HEK293 (cell line): ENCODE data around the gene STC2.

ENCODE experiments used
- CTCF ChIA-PET: fragments of 350-600 bp; formaldehyde crosslinking; extraction: SDS; loops from one replicate; lab custom pipeline; 2021; ENCODE audit warnings: antibody characterized with exemption; lab: Yijun Ruan, JAX
- POLR2A ChIA-PET: fragments of 300-600 bp; formaldehyde crosslinking; extraction: SDS; loops from one replicate; lab custom pipeline; 2020; ENCODE audit warnings: antibody characterized with exemption, inconsistent platforms; lab: Yijun Ruan, JAX
- H3K27ac ChIP-seq: fragments of 200-500 bp; sonication (Bioruptor generic); 2 replicates; pipeline ENCODE4 v1.5.1; 2014; ENCODE audit warnings: low read depth, low read length, control low read depth, inconsistent platforms; ENCODE audit errors: extremely low read depth
- H3K36me3 ChIP-seq, 2 experiments: fragments of 200-500 bp in 1 of 2; sonication (Bioruptor generic) in 1 of 2; 1 replicate in 1 of 2; 2 replicates in 1 of 2; pipeline ENCODE4 v1.5.1; 2014 to 2017; ENCODE audit warnings: inconsistent platforms in 2 of 2, low read length in 2 of 2; ENCODE audit not compliant: control insufficient read depth in 2 of 2, insufficient read depth in 1 of 2
- H3K4me1 ChIP-seq: fragments of 200-500 bp; sonication (Bioruptor generic); 2 replicates; pipeline ENCODE4 v1.5.1; 2014; ENCODE audit warnings: mild to moderate bottlenecking, low read length, inconsistent platforms; ENCODE audit not compliant: control insufficient read depth, insufficient read depth
- H3K4me3 ChIP-seq: 2 replicates; pipeline ENCODE4 v1.5.1; 2011; ENCODE audit warnings: low read depth, mild to moderate bottlenecking, control low read depth, low read length, moderate library complexity
- H3K9me3 ChIP-seq: fragments of 200-500 bp; sonication (Bioruptor generic); 2 replicates; pipeline ENCODE4 v1.5.1; 2014; ENCODE audit warnings: low read depth, low read length, inconsistent platforms; ENCODE audit not compliant: control insufficient read depth, insufficient read depth
- CTCF ChIP-seq: fragments of 450-650 bp; formaldehyde crosslinking; IDR thresholded peaks from 2 replicates; pipeline ENCODE4 v1.5.1; 2016; ENCODE audit warnings: missing biosample characterization, missing genetic modification characterization
- FEZF1 ChIP-seq: fragments of 450-650 bp; formaldehyde crosslinking; IDR thresholded peaks from 2 replicates; pipeline ENCODE4 v1.5.1; 2016; ENCODE audit warnings: missing biosample characterization, missing genetic modification characterization
- GLIS2 ChIP-seq: fragments of 450-650 bp; formaldehyde crosslinking; IDR thresholded peaks from 2 replicates; pipeline ENCODE4 v1.5.1; 2016; ENCODE audit warnings: missing biosample characterization, missing genetic modification characterization
- KLF17 ChIP-seq: fragments of 450-650 bp; formaldehyde crosslinking; IDR thresholded peaks from 2 replicates; pipeline ENCODE4 v1.5.1; 2016; ENCODE audit warnings: missing biosample characterization, missing genetic modification characterization
- TSHZ1 ChIP-seq: fragments of 450-650 bp; formaldehyde crosslinking; IDR thresholded peaks from 2 replicates; pipeline ENCODE4 v1.5.1; 2016; ENCODE audit warnings: missing biosample characterization, missing genetic modification characterization, borderline replicate concordance
- ZBTB17 ChIP-seq: fragments of 450-650 bp; formaldehyde crosslinking; IDR thresholded peaks from 2 replicates; pipeline ENCODE4 v1.5.1; 2016; ENCODE audit warnings: missing biosample characterization, missing genetic modification characterization
- ZBTB26 ChIP-seq: fragments of 450-650 bp; formaldehyde crosslinking; optimal IDR thresholded peaks from 2 replicates; pipeline ENCODE3; 2016; ENCODE audit warnings: missing biosample characterization, mild to moderate bottlenecking, missing genetic modification characterization
- ZBTB48 ChIP-seq: fragments of 450-650 bp; formaldehyde crosslinking; IDR thresholded peaks from 2 replicates; pipeline ENCODE4 v1.5.1; 2016; ENCODE audit warnings: missing biosample characterization, missing genetic modification characterization
- ZEB2 ChIP-seq: fragments of 450-650 bp; formaldehyde crosslinking; IDR thresholded peaks from 2 replicates; pipeline ENCODE4 v1.5.1; 2016; ENCODE audit warnings: missing biosample characterization, missing genetic modification characterization
- ZFP37 ChIP-seq: fragments of 450-650 bp; formaldehyde crosslinking; IDR thresholded peaks from 2 replicates; pipeline ENCODE4 v1.5.1; 2016; ENCODE audit warnings: missing biosample characterization, missing genetic modification characterization
- ZNF10 ChIP-seq: fragments of 450-650 bp; formaldehyde crosslinking; IDR thresholded peaks from 2 replicates; pipeline ENCODE4 v1.5.1; 2017; ENCODE audit warnings: missing biosample characterization, missing genetic modification characterization
- ZNF132 ChIP-seq: fragments of 450-650 bp; formaldehyde crosslinking; IDR thresholded peaks from 2 replicates; pipeline ENCODE4 v1.5.1; 2017; ENCODE audit warnings: missing biosample characterization, missing genetic modification characterization, borderline replicate concordance
- ZNF16 ChIP-seq: fragments of 450-650 bp; formaldehyde crosslinking; IDR thresholded peaks from 2 replicates; pipeline ENCODE4 v1.5.1; 2016; ENCODE audit warnings: low read depth, missing biosample characterization, missing genetic modification characterization
- ZNF292 ChIP-seq: fragments of 450-650 bp; formaldehyde crosslinking; IDR thresholded peaks from 2 replicates; pipeline ENCODE4 v1.5.1; 2016; ENCODE audit warnings: low read depth, missing biosample characterization, missing genetic modification characterization, borderline replicate concordance
- ZNF585B ChIP-seq: fragments of 450-650 bp; formaldehyde crosslinking; IDR thresholded peaks from 2 replicates; pipeline ENCODE4 v1.5.1; 2016; ENCODE audit warnings: missing biosample characterization, missing genetic modification characterization
- ZNF654 ChIP-seq: fragments of 450-650 bp; formaldehyde crosslinking; IDR thresholded peaks from 2 replicates; pipeline ENCODE4 v1.5.1; 2016; ENCODE audit warnings: low read depth, missing biosample characterization, missing genetic modification characterization
- ZNF701 ChIP-seq: fragments of 450-650 bp; formaldehyde crosslinking; IDR thresholded peaks from 2 replicates; pipeline ENCODE4 v1.5.1; 2016; ENCODE audit warnings: missing biosample characterization, missing genetic modification characterization
- ZNF777 ChIP-seq: fragments of 450-650 bp; formaldehyde crosslinking; IDR thresholded peaks from 2 replicates; pipeline ENCODE4 v1.5.1; 2017; ENCODE audit warnings: missing biosample characterization, missing genetic modification characterization, borderline replicate concordance

The STC2 gene

GRCh38 chr5:173281910-173282309, 46.3 kb downstream of the STC2 start:
- ChIA-PET CTCF (interaction anchor here (0.5 to 1.6 kb wide), 9 partner anchors 115 to 575 kb away, joined by 3 to 9 read pairs (median 4); no protein-coding TSS in a partner anchor), POLR2A (interaction anchor here (0.7 kb wide), 1 partner anchor 137 kb away, joined by 11 read pairs; no protein-coding TSS in a partner anchor)
- H3K36me3 ChIP-seq: no peaks in the 10 kb centered on the region

GRCh38 chr5:173279166-173279565, 49.0 kb downstream of the STC2 start:
- Histone ChIP-seq H3K4me1 (no peaks in the 10 kb centered on the region), H3K27ac (no peak overlapping the region), H3K9me3 (peaks cover 2% of the 10 kb centered on the region; the same call in 1 of the 2 replicates), H3K36me3 (no peaks in the 10 kb centered on the region), H3K4me3 (no peak overlapping the region)
- ChIA-PET POLR2A (no interaction called here), CTCF (interaction anchor here (0.5 to 1.5 kb wide), 6 partner anchors 16 to 404 kb away, joined by 3 to 4 read pairs (median 3); no protein-coding TSS in a partner anchor)
- no peak for TF ChIP-seq TSHZ1 (tag by site-specific recombination)
- TF ChIP-seq, all 188 proteins: peak for 0

More at GRCh38 chr5:173281910-173282309, 46.3 kb downstream of the STC2 start:
- no peak for TF ChIP-seq ZNF777
- TF ChIP-seq ZBTB17: peak; percentile 57
- TF ChIP-seq ZEB2: 0 out of 2 replicates have a peak, but pooled peaks have one; percentile 23
- peak; percentile 76 for TF ChIP-seq CTCF
- no peak for TF ChIP-seq ZNF701 (tag by site-specific recombination)
- TF ChIP-seq ZBTB48: no peak
- TF ChIP-seq ZNF654: peak; percentile 71
- Histone ChIP-seq H3K9me3 (no peaks in the 10 kb centered on the region), H3K27ac (no peak overlapping the region), H3K4me3 (no peak overlapping the region), H3K4me1 (no peaks in the 10 kb centered on the region)

- Histone ChIP-seq H3K27ac (no peak overlapping the region), H3K9me3 (peaks cover 2% of the 10 kb centered on the region; the same call in 1 of the 2 replicates), H3K4me3 (no peak overlapping the region), H3K4me1 (no peaks in the 10 kb centered on the region), H3K36me3 (no peaks in the 10 kb centered on the region)
- POLR2A ChIA-PET: no interaction called here
- no peak for TF ChIP-seq ZFP37 (tag by site-specific recombination)
- TF ChIP-seq ZNF585B (tag by site-specific recombination): no peak
- TF ChIP-seq GLIS2 (tag by site-specific recombination): no peak
- no peak for TF ChIP-seq ZNF132 (tag by site-specific recombination)
- no peak for TF ChIP-seq ZNF292 (tag by site-specific recombination)
- TF ChIP-seq ZBTB26 (tag by site-specific recombination): no peak
- TF ChIP-seq ZNF16: no peak
- no peak for TF ChIP-seq ZNF10 (tag by site-specific recombination)
- no peak for TF ChIP-seq FEZF1
- TF ChIP-seq KLF17 (tag by site-specific recombination): no peak
- CTCF ChIA-PET: interaction anchor here (0.6 to 1.5 kb wide), 4 partner anchors 16 to 826 kb away, joined by 3 to 4 read pairs (median 3); no protein-coding TSS in a partner anchor
Measured at GRCh38 chr5:173278641-173279040, 49.6 kb downstream of the STC2 start.
